ENCODE results near the gene SGTA.

Gene SGTA

GRCh38 chr19:2798733-2799132 is 15.7 kb upstream of the SGTA start:
- CTCF ChIA-PET = interaction anchor here (0.9 kb wide), 1 partner anchor 21 kb away, joined by 7 read pairs; the partner anchor contains the start of gene ZNF554

GRCh38 chr19:2798158-2798685 is 15.1 kb upstream of the SGTA start:
- H3K4me3 ChIP-seq (ENCODE audit: low read depth, low read length) = no peak overlapping the region

More at GRCh38 chr19:2798733-2799132, 15.7 kb upstream of the SGTA start:
- TF ChIP-seq, protein P1, sequence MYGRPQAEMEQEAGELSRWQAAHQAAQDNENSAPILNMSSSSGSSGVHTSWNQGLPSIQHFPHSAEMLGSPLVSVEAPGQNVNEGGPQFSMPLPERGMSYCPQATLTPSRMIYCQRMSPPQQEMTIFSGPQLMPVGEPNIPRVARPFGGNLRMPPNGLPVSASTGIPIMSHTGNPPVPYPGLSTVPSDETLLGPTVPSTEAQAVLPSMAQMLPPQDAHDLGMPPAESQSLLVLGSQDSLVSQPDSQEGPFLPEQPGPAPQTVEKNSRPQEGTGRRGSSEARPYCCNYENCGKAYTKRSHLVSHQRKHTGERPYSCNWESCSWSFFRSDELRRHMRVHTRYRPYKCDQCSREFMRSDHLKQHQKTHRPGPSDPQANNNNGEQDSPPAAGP (tag by site-specific recombination; IDR thresholded peaks at IDR 0.05) = 0 out of 2 replicates have a peak, but pooled peaks have one; percentile 38
- no peak for TF ChIP-seq ZNF580 (tag by site-specific recombination; IDR thresholded peaks at IDR 0.05)
- H3K27ac ChIP-seq (ENCODE audit: extremely low read depth, low read depth, low read length) = no peak overlapping the region
- no peaks in the 10 kb centered on the region for H3K9me3 ChIP-seq (ENCODE audit: control insufficient read depth, insufficient read depth, low read depth, low read length)
- no peaks in the 10 kb centered on the region for H3K4me1 ChIP-seq (ENCODE audit: control insufficient read depth, insufficient read depth, low read length)
- no peak overlapping the region for H3K4me3 ChIP-seq (ENCODE audit: low read depth, low read length)
- POLR2A ChIA-PET = interaction anchor here (1.4 kb wide), 1 partner anchor 15 kb away, joined by 5 read pairs; the partner anchor contains the start of gene SGTA
- peaks cover 33 to 95% of the 10 kb centered on the region in 2 experiments for H3K36me3 ChIP-seq (ENCODE audit: control insufficient read depth in 2 of 2, insufficient read depth in 1 of 2, low read length in 2 of 2)

DNA sequence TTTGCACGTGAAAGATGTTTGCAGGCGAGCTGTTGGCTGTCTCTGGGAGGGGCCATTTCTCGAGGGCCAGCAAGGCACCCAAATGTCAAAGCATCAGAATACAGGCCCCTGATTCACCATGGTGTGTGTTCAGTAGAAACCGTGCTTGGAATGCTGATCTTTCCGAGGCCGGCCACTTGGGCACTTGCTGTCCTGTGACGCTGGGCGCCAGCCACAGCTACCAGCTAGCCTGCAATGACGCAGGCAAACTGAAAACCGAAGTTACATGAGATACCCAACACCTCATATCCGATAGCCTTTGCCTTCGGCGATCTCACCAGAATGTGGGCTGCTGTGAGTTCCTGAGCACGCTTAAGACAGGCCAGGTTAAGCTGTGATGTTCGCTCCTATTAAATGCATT is 14.2 kb upstream of the SGTA start:
- no peak overlapping the region for H3K4me3 ChIP-seq (ENCODE audit: low read depth, low read length)
- peaks cover 42 to 93% of the 10 kb centered on the region in 2 experiments for H3K36me3 ChIP-seq (ENCODE audit: control insufficient read depth in 2 of 2, insufficient read depth in 1 of 2, low read length in 2 of 2)
- TF ChIP-seq ZSCAN5A (tag by site-specific recombination; IDR thresholded peaks at IDR 0.05) (no peak), ZNF10 (tag by site-specific recombination; IDR thresholded peaks at IDR 0.05) (no peak), ZNF324 (tag by site-specific recombination; IDR thresholded peaks at IDR 0.05) (no peak), ZNF76 (tag by site-specific recombination; IDR thresholded peaks at IDR 0.05; ENCODE audit: borderline replicate concordance, low read depth) (no peak), ZNF747 (tag by site-specific recombination; IDR thresholded peaks at IDR 0.05) (no peak), KLF9 (tag by site-specific recombination; IDR thresholded peaks at IDR 0.05; ENCODE audit: low read depth) (no peak), ZNF146 (tag by site-specific recombination; IDR thresholded peaks at IDR 0.05) (no peak), ZFHX2 (tag by site-specific recombination; conservative IDR thresholded peaks at IDR 0.05) (no peak), ZBTB8A (tag by site-specific recombination; IDR thresholded peaks at IDR 0.05) (no peak)
- H3K27ac ChIP-seq (ENCODE audit: extremely low read depth, low read depth, low read length) = no peak overlapping the region
- ChIA-PET CTCF (interaction anchor here (1.9 kb wide), 1 partner anchor 22 kb away, joined by 6 read pairs; the partner anchor contains the start of gene ZNF554), POLR2A (no interaction called here)
- H3K9me3 ChIP-seq (ENCODE audit: control insufficient read depth, insufficient read depth, low read depth, low read length) = no peaks in the 10 kb centered on the region
- no peaks in the 10 kb centered on the region for H3K4me1 ChIP-seq (ENCODE audit: control insufficient read depth, insufficient read depth, low read length)

More at GRCh38 chr19:2798158-2798685, 15.1 kb upstream of the SGTA start:
- Histone ChIP-seq H3K4me1 (ENCODE audit: control insufficient read depth, insufficient read depth, low read length) (no peaks in the 10 kb centered on the region), H3K9me3 (ENCODE audit: control insufficient read depth, insufficient read depth, low read depth, low read length) (no peaks in the 10 kb centered on the region), H3K36me3 (ENCODE audit: control insufficient read depth in 2 of 2, insufficient read depth in 1 of 2, low read length in 2 of 2) (peaks cover 34 to 95% of the 10 kb centered on the region in 2 experiments), H3K27ac (ENCODE audit: extremely low read depth, low read depth, low read length) (no peak overlapping the region)
- TF ChIP-seq ZNF394 (tag by site-specific recombination; IDR thresholded peaks at IDR 0.05; ENCODE audit: borderline replicate concordance) (peak; percentile 51; the same call in 1 of the 2 replicates), ZNF416 (tag by site-specific recombination; IDR thresholded peaks at IDR 0.05) (no peak)
- ChIA-PET POLR2A (interaction anchor here (1.4 kb wide), 1 partner anchor 15 kb away, joined by 5 read pairs; the partner anchor contains the start of gene SGTA), CTCF (interaction anchor here (0.9 kb wide), 1 partner anchor 21 kb away, joined by 7 read pairs; the partner anchor contains the start of gene ZNF554)

- peaks cover 41 to 96% of the 10 kb centered on the region in 2 experiments for H3K36me3 ChIP-seq (ENCODE audit: control insufficient read depth in 2 of 2, insufficient read depth in 1 of 2, low read length in 2 of 2)
- no peak overlapping the region for H3K4me3 ChIP-seq (ENCODE audit: low read depth, low read length)
- ChIA-PET CTCF (interaction anchor here (1.9 kb wide), 1 partner anchor 23 kb away, joined by 6 read pairs; the partner anchor contains the start of gene ZNF554), POLR2A (interaction anchor here (0.8 kb wide), 1 partner anchor 11 kb away, joined by 3 read pairs; the partner anchor contains the start of gene THOP1)
- H3K9me3 ChIP-seq (ENCODE audit: control insufficient read depth, insufficient read depth, low read depth, low read length) = no peaks in the 10 kb centered on the region
- no peak overlapping the region for H3K27ac ChIP-seq (ENCODE audit: extremely low read depth, low read depth, low read length)
- H3K4me1 ChIP-seq (ENCODE audit: control insufficient read depth, insufficient read depth, low read length) = no peaks in the 10 kb centered on the region
- TF ChIP-seq OSR2 (tag by site-specific recombination; IDR thresholded peaks at IDR 0.05) = peak; percentile 29; the same call in 1 of the 2 replicates
- TF ChIP-seq HIC1 (tag by site-specific recombination; IDR thresholded peaks at IDR 0.05) = peak; percentile 7; the same call in 1 of the 2 replicates
- no peak for TF ChIP-seq ZBTB1 (tag by site-specific recombination; IDR thresholded peaks at IDR 0.05)
- no peak for TF ChIP-seq GLI2 (tag by site-specific recombination; IDR thresholded peaks at IDR 0.05; ENCODE audit: borderline replicate concordance, low read depth)
- no peak for TF ChIP-seq ZNF157 (tag by site-specific recombination; IDR thresholded peaks at IDR 0.05)
Measured at GRCh38 chr19:2796659-2797266, 13.7 kb upstream of the SGTA start.
